ENCODE measurements around the gene ERG. TPM values are rescaled to one million over a fixed set of nuclear protein-coding genes. Genes with fewer than 3 reads are reported as not detected.
A peak's percentile ranks its signal among the peaks of the same experiment; 100 is the strongest.

ERG gene
- polyA plus RNA-seq, 2 of the 4 experiments (the other 2 are of a cell fraction) = not detected

GRCh38 chr21:38351961-38352521 is 146.2 kb downstream of the ERG start:
- ChIA-PET CTCF (interaction anchor here (0.6 to 4.9 kb wide), 70 partner anchors 9 to 1147 kb away, joined by 3 to 75 read pairs (median 4); partner anchors contain the start of gene KCNJ6), POLR2A (interaction anchor here (0.9 to 2.0 kb wide), 6 partner anchors 74 to 788 kb away, joined by 3 to 17 read pairs (median 6); no protein-coding TSS in a partner anchor)
- Histone ChIP-seq H3K9me3 (peaks cover 5% of the 10 kb centered on the region; the same call in 2 of the 3 replicates), H3K27ac (peak overlapping the region; percentile 84 to 86), H3K4me3 (no peak overlapping the region), H3K4me1 (peaks cover 29% of the 10 kb centered on the region), H3K4me2 (peak overlapping the region; percentile 44)
- TF ChIP-seq ESRRA (IDR thresholded peaks at IDR 0.05; ENCODE audit: borderline replicate concordance, low read length) (no peak), CBX8 (IDR thresholded peaks at IDR 0.05) (no peak), GATA3 (IDR thresholded peaks at IDR 0.05; ENCODE audit: borderline replicate concordance) (0 out of 2 replicates have a peak, but pooled peaks have one; percentile 29), POLR2AphosphoS2 (conservative IDR thresholded peaks at IDR 0.05; ENCODE audit: low read length) (no peak), TFCP2L1 (CRISPR knock-in tag; IDR thresholded peaks at IDR 0.05) (no peak), JUNB (IDR thresholded peaks at IDR 0.05) (peak; percentile 32; the same call in 1 of the 2 replicates), POLR2A (IDR thresholded peaks at IDR 0.05; ENCODE audit: low read length) (no peak), CEBPB (IDR thresholded peaks at IDR 0.05) (0 out of 4 replicates have a peak, but pooled peaks of 1 of the 2 experiments have one; percentile 3), FOSB (CRISPR knock-in tag; IDR thresholded peaks at IDR 0.05) (no peak), MYC (IDR thresholded peaks at IDR 0.05; ENCODE audit: borderline replicate concordance, low read length) (no peak), CTCF (IDR thresholded peaks at IDR 0.05) (no peak), RCOR1 (IDR thresholded peaks at IDR 0.05; ENCODE audit: low read depth, low read length) (no peak), ZNF302 (CRISPR knock-in tag; IDR thresholded peaks at IDR 0.05) (no peak), ZFP36 (IDR thresholded peaks at IDR 0.05; ENCODE audit: borderline replicate concordance, partially characterized antibody) (no peak), HOXB13 (CRISPR knock-in tag; IDR thresholded peaks at IDR 0.05; ENCODE audit: low read depth) (no peak), FOSL2 (IDR thresholded peaks at IDR 0.05) (no peak), FOSL2 (CRISPR knock-in tag; IDR thresholded peaks at IDR 0.05) (peak; percentile 71), EP300 (IDR thresholded peaks at IDR 0.05) (0 out of 5 replicates have a peak, but pooled peaks of 1 of the 2 experiments have one; percentile 34), ATOH8 (CRISPR knock-in tag; IDR thresholded peaks at IDR 0.05; ENCODE audit: low read depth) (no peak)
- FAIRE-seq (no peak), ATAC-seq (peak; percentile 47 to 61; a peak in 4 of 6 replicates), DNase-seq (ENCODE audit: low read depth in 1 of 2, low spot score in 1 of 2) (peak; percentile 3 to 63)
- 44% methylated on average over 10 of the region's 10 CpGs for WGBS (ENCODE audit: missing lambda C conversion rate)

- ATAC-seq (no peak; a peak in 1 of 6 replicates), FAIRE-seq (no peak), DNase-seq (ENCODE audit: low read depth in 1 of 2, low spot score in 1 of 2) (no peak)
- peaks cover 5% of the 10 kb centered on the region; the same call in 2 of the 3 replicates for H3K9me3 ChIP-seq
- ChIA-PET POLR2A (interaction anchor here (1.4 to 2.0 kb wide), 4 partner anchors 74 to 787 kb away, joined by 4 to 17 read pairs (median 10); no protein-coding TSS in a partner anchor), CTCF (interaction anchor here (0.6 to 4.9 kb wide), 39 partner anchors 8 to 679 kb away, joined by 3 to 75 read pairs (median 5); partner anchors contain the start of gene KCNJ6)
- 92% methylated on average over 10 of the region's 16 CpGs for WGBS (ENCODE audit: missing lambda C conversion rate)
- TF ChIP-seq RAD21 (conservative IDR thresholded peaks at IDR 0.05 in 1 of 2, IDR thresholded peaks at IDR 0.05 in 1 of 2) = no peak
- no peak for TF ChIP-seq POLR2A (IDR thresholded peaks at IDR 0.05; ENCODE audit: low read length)
- no peak for TF ChIP-seq ATOH8 (CRISPR knock-in tag; IDR thresholded peaks at IDR 0.05; ENCODE audit: low read depth)
- TF ChIP-seq CBX8 (IDR thresholded peaks at IDR 0.05) = no peak
- TF ChIP-seq TFCP2L1 (CRISPR knock-in tag; IDR thresholded peaks at IDR 0.05) = no peak
- peak overlapping the region; percentile 84 to 86 for H3K27ac ChIP-seq
- no peak overlapping the region for H3K4me3 ChIP-seq
- H3K4me1 ChIP-seq = peaks cover 28% of the 10 kb centered on the region
- H3K4me2 ChIP-seq = peak overlapping the region; percentile 44
Measured at GRCh38 chr21:38351176-38351959, 146.9 kb downstream of the ERG start.

All from A549 (cell line).